ENCODE data around the gene ZSWIM7. TPM values are rescaled to one million over a fixed set of nuclear protein-coding genes. Genes with fewer than 3 reads are reported as not detected.

ZSWIM7 gene
- total and polyA plus RNA-seq, 4 donors, result 17.9 to 39.1 (median 28.5) TPM

GRCh38 chr17:15978606-15979005 is 20.9 kb downstream of the ZSWIM7 start:
- Histone ChIP-seq H3K27me3 (ENCODE audit: control insufficient read depth in 3 of 3, insufficient read depth in 3 of 3, low read length in 2 of 3) (no peaks in the 10 kb centered on the region), H3K27ac (ENCODE audit: low read depth in 1 of 2, low read length in 1 of 2) (no peak overlapping the region), H3K9ac (ENCODE audit: insufficient read depth in 1 of 2, low read length in 2 of 2) (no peak overlapping the region), H3K4me1 (ENCODE audit: control insufficient read depth in 5 of 5, insufficient read depth in 5 of 5, low read length in 5 of 5) (no peaks in the 10 kb centered on the region), H3K36me3 (ENCODE audit: control insufficient read depth in 4 of 4, insufficient read depth in 4 of 4, low read length in 4 of 4) (peaks cover 13 to 42% (median 24%) of the 10 kb centered on the region in 4 donors), H3K4me3 (no peak overlapping the region), H3K9me3 (ENCODE audit: control insufficient read depth in 4 of 4, insufficient read depth in 3 of 4, low read length in 3 of 4) (no peaks in the 10 kb centered on the region)
- ATAC-seq (ENCODE audit: insufficient read depth, low FRiP score) (no peak), DNase-seq (no peak)
- TF ChIP-seq CTCF (IDR thresholded peaks at IDR 0.05; ENCODE audit: control extremely low read depth, extremely low read depth), result no peak
- WGBS, 2 donors, result 88 to 94% methylated on average over 1 of the region's 1 CpG

GRCh38 chr17:15977894-15978293 is 21.6 kb downstream of the ZSWIM7 start:
- H3K4me1 ChIP-seq (ENCODE audit: control insufficient read depth in 5 of 5, insufficient read depth in 5 of 5, low read length in 5 of 5), result no peaks in the 10 kb centered on the region
- DNase-seq (no peak), ATAC-seq (ENCODE audit: insufficient read depth, low FRiP score) (no peak)
- no peak for TF ChIP-seq CTCF (IDR thresholded peaks at IDR 0.05; ENCODE audit: control extremely low read depth, extremely low read depth)
- H3K9ac ChIP-seq (ENCODE audit: insufficient read depth in 1 of 2, low read length in 2 of 2), result no peak overlapping the region
- peaks cover 13 to 42% (median 23%) of the 10 kb centered on the region in 4 donors for H3K36me3 ChIP-seq (ENCODE audit: control insufficient read depth in 4 of 4, insufficient read depth in 4 of 4, low read length in 4 of 4)
- no peaks in the 10 kb centered on the region for H3K9me3 ChIP-seq (ENCODE audit: control insufficient read depth in 4 of 4, insufficient read depth in 3 of 4, low read length in 3 of 4)
- no peaks in the 10 kb centered on the region for H3K27me3 ChIP-seq (ENCODE audit: control insufficient read depth in 3 of 3, insufficient read depth in 3 of 3, low read length in 2 of 3)
- WGBS, 2 donors, result 96 to 98% methylated on average over 2 of the region's 2 CpGs
- H3K4me3 ChIP-seq, result no peak overlapping the region
- no peak overlapping the region for H3K27ac ChIP-seq (ENCODE audit: low read depth in 1 of 2, low read length in 1 of 2)

GRCh38 chr17:15973834-15974233 is 25.7 kb downstream of the ZSWIM7 start:
- Histone ChIP-seq H3K4me3 (no peak overlapping the region), H3K36me3 (ENCODE audit: control insufficient read depth in 4 of 4, insufficient read depth in 4 of 4, low read length in 4 of 4) (peaks cover 11 to 20% (median 13%) of the 10 kb centered on the region in 4 donors), H3K27me3 (ENCODE audit: control insufficient read depth in 3 of 3, insufficient read depth in 3 of 3, low read length in 2 of 3) (no peaks in the 10 kb centered on the region), H3K9me3 (ENCODE audit: control insufficient read depth in 4 of 4, insufficient read depth in 3 of 4, low read length in 3 of 4) (no peaks in the 10 kb centered on the region), H3K9ac (ENCODE audit: insufficient read depth in 1 of 2, low read length in 2 of 2) (no peak overlapping the region), H3K27ac (ENCODE audit: low read depth in 1 of 2, low read length in 1 of 2) (no peak overlapping the region), H3K4me1 (ENCODE audit: control insufficient read depth in 5 of 5, insufficient read depth in 5 of 5, low read length in 5 of 5) (peaks cover 0 to 3% (median 0%) of the 10 kb centered on the region in 5 donors)
- WGBS, 2 donors, result 84 to 86% methylated on average over 6 of the region's 6 CpGs
- TF ChIP-seq CTCF (IDR thresholded peaks at IDR 0.05; ENCODE audit: control extremely low read depth, extremely low read depth), result no peak
- ATAC-seq (ENCODE audit: insufficient read depth, low FRiP score), result no peak
- DNase-seq, result no peak

- H3K27ac ChIP-seq (ENCODE audit: low read depth in 1 of 2, low read length in 1 of 2), result peak overlapping the region in 1 of 2 donors; percentile 52
- peaks cover 0 to 3% (median 0%) of the 10 kb centered on the region in 5 donors for H3K4me1 ChIP-seq (ENCODE audit: control insufficient read depth in 5 of 5, insufficient read depth in 5 of 5, low read length in 5 of 5)
- no peak for TF ChIP-seq CTCF (IDR thresholded peaks at IDR 0.05; ENCODE audit: control extremely low read depth, extremely low read depth)
- peaks cover 9 to 16% (median 11%) of the 10 kb centered on the region in 4 donors for H3K36me3 ChIP-seq (ENCODE audit: control insufficient read depth in 4 of 4, insufficient read depth in 4 of 4, low read length in 4 of 4)
- no peak overlapping the region for H3K9ac ChIP-seq (ENCODE audit: insufficient read depth in 1 of 2, low read length in 2 of 2)
- no peak for DNase-seq
- no peak overlapping the region for H3K4me3 ChIP-seq
- H3K27me3 ChIP-seq (ENCODE audit: control insufficient read depth in 3 of 3, insufficient read depth in 3 of 3, low read length in 2 of 3), result no peaks in the 10 kb centered on the region
- no peaks in the 10 kb centered on the region for H3K9me3 ChIP-seq (ENCODE audit: control insufficient read depth in 4 of 4, insufficient read depth in 3 of 4, low read length in 3 of 4)
- ATAC-seq (ENCODE audit: insufficient read depth, low FRiP score), result no peak
Measured at GRCh38 chr17:15973016-15973415, 26.5 kb downstream of the ZSWIM7 start.
